ENCODE measurements around the gene CBR1. TPM values are rescaled to one million over a fixed set of nuclear protein-coding genes. Genes with fewer than 3 reads are reported as not detected.
"Not testable (repeated sequence)": the region's sequence is repeated elsewhere in the genome, so short reads cannot be mapped to it uniquely, and the experiment has no call there.

CBR1 gene
- total and polyA plus RNA-seq, 4 donors: 36.1 to 158 (median 74.4) TPM

DNA sequence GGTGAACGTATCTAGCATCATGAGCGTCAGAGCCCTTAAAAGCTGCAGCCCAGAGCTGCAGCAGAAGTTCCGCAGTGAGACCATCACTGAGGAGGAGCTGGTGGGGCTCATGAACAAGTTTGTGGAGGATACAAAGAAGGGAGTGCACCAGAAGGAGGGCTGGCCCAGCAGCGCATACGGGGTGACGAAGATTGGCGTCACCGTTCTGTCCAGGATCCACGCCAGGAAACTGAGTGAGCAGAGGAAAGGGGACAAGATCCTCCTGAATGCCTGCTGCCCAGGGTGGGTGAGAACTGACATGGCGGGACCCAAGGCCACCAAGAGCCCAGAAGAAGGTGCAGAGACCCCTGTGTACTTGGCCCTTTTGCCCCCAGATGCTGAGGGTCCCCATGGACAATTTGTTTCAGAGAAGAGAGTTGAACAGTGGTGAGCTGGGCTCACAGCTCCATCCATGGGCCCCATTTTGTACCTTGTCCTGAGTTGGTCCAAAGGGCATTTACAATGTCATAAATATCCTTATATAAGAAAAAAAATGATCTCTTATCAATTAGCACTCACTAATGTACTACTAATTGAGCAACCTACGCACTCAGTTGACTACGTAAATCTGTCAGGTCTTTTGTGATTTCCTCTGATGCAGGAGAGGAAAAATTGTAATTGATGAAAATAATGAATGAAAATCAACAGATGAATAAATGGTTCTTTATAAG, 2.8 kb downstream of the CBR1 start:
- ATAC-seq (ENCODE audit: insufficient read depth, low FRiP score) (no peak), DNase-seq (no peak)
- Histone ChIP-seq H3K36me3 (ENCODE audit: control insufficient read depth in 4 of 4, insufficient read depth in 4 of 4, low read length in 4 of 4) (peaks cover 0 to 13% (median 4%) of the 10 kb centered on the region in 4 donors), H3K9ac (ENCODE audit: insufficient read depth in 1 of 2, low read length in 2 of 2) (no peak overlapping the region), H3K4me3 (no peak overlapping the region), H3K4me1 (ENCODE audit: control insufficient read depth in 5 of 5, insufficient read depth in 5 of 5, low read length in 5 of 5) (peaks cover 0 to 13% (median 0%) of the 10 kb centered on the region in 5 donors), H3K9me3 (ENCODE audit: control insufficient read depth in 4 of 4, insufficient read depth in 3 of 4, low read length in 3 of 4) (peaks cover 0 to 3% (median 2%) of the 10 kb centered on the region in 4 donors), H3K27me3 (ENCODE audit: control insufficient read depth in 3 of 3, insufficient read depth in 3 of 3, low read length in 2 of 3) (peaks cover 0 to 2% (median 0%) of the 10 kb centered on the region in 3 donors), H3K27ac (ENCODE audit: low read depth in 1 of 2, low read length in 1 of 2) (no peak overlapping the region)
- TF ChIP-seq, protein P1, sequence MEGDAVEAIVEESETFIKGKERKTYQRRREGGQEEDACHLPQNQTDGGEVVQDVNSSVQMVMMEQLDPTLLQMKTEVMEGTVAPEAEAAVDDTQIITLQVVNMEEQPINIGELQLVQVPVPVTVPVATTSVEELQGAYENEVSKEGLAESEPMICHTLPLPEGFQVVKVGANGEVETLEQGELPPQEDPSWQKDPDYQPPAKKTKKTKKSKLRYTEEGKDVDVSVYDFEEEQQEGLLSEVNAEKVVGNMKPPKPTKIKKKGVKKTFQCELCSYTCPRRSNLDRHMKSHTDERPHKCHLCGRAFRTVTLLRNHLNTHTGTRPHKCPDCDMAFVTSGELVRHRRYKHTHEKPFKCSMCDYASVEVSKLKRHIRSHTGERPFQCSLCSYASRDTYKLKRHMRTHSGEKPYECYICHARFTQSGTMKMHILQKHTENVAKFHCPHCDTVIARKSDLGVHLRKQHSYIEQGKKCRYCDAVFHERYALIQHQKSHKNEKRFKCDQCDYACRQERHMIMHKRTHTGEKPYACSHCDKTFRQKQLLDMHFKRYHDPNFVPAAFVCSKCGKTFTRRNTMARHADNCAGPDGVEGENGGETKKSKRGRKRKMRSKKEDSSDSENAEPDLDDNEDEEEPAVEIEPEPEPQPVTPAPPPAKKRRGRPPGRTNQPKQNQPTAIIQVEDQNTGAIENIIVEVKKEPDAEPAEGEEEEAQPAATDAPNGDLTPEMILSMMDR (IDR thresholded peaks at IDR 0.05; ENCODE audit: control extremely low read depth, extremely low read depth): no peak
- 98% methylated on average over 12 of the region's 12 CpGs for whole genome bisulfite sequencing, 2 donors

DNA sequence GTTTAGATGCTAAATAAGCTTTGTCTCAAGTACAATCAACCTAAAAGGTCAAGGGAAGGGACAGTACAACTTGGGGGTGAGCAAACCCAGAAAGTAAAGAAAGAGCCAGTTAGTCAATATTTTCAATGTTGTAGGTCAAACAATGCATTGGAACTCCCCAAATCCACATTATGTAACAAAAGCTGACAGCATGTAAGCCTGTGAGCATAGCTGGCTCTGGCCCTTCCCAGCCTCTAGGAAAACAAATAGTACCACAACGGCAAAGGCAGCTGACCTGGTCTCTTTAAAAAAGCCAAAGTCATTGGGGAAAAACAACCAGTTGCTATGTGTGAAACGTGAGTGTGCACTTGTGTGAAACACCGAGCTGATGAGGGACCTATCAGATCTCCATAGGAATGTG, 3.4 kb downstream of the CBR1 start:
- H3K4me3 ChIP-seq: no peak overlapping the region
- no peak overlapping the region for H3K9ac ChIP-seq (ENCODE audit: insufficient read depth in 1 of 2, low read length in 2 of 2)
- H3K36me3 ChIP-seq (ENCODE audit: control insufficient read depth in 4 of 4, insufficient read depth in 4 of 4, low read length in 4 of 4): peaks cover 0 to 13% (median 4%) of the 10 kb centered on the region in 4 donors
- TF ChIP-seq, protein P1 (IDR thresholded peaks at IDR 0.05; ENCODE audit: control extremely low read depth, extremely low read depth): no peak
- H3K9me3 ChIP-seq (ENCODE audit: control insufficient read depth in 4 of 4, insufficient read depth in 3 of 4, low read length in 3 of 4): peaks cover 0 to 3% (median 2%) of the 10 kb centered on the region in 4 donors
- no peaks in the 10 kb centered on the region for H3K27me3 ChIP-seq (ENCODE audit: control insufficient read depth in 3 of 3, insufficient read depth in 3 of 3, low read length in 2 of 3)
- ATAC-seq (ENCODE audit: insufficient read depth, low FRiP score): no peak
- H3K27ac ChIP-seq (ENCODE audit: low read depth in 1 of 2, low read length in 1 of 2): no peak overlapping the region
- WGBS, 2 donors: 38 to 56% methylated on average over 3 of the region's 3 CpGs
- H3K4me1 ChIP-seq (ENCODE audit: control insufficient read depth in 5 of 5, insufficient read depth in 5 of 5, low read length in 5 of 5): peaks cover 0 to 13% (median 0%) of the 10 kb centered on the region in 5 donors
- DNase-seq: no peak

DNA sequence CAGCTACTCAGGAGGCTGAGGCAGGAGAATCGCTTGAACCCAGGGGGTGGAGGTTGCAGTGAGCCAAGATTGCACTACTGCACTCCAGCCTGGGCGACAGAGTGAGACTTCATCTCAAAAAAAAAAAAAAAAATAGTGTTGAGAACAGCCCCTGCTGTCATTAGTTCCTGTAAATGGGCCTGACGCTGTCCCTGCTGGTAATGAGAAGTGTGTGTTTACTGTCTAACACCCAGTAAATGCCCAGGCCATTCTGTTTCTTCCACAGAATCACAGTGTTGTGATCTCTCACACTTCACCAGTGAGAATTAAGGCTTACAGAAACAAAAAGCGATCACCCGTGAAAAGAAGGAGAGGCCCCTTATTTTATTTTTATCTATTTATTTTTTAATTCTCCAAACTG, 4.1 kb downstream of the CBR1 start:
- H3K27me3 ChIP-seq (ENCODE audit: control insufficient read depth in 3 of 3, insufficient read depth in 3 of 3, low read length in 2 of 3); ATAC-seq (ENCODE audit: insufficient read depth, low FRiP score); H3K27ac ChIP-seq (ENCODE audit: low read depth in 1 of 2, low read length in 1 of 2); H3K9ac ChIP-seq (ENCODE audit: insufficient read depth in 1 of 2, low read length in 2 of 2); DNase-seq; H3K4me3 ChIP-seq; H3K9me3 ChIP-seq (ENCODE audit: control insufficient read depth in 4 of 4, insufficient read depth in 3 of 4, low read length in 3 of 4): not testable (repeated sequence)
- 92 to 95% methylated on average over 5 of the region's 5 CpGs for WGBS, 2 donors
- H3K4me1 ChIP-seq (ENCODE audit: control insufficient read depth in 5 of 5, insufficient read depth in 5 of 5, low read length in 5 of 5): peaks cover 0 to 13% (median 0%) of the 10 kb centered on the region in 5 donors
- H3K36me3 ChIP-seq (ENCODE audit: control insufficient read depth in 4 of 4, insufficient read depth in 4 of 4, low read length in 4 of 4): peaks cover 0 to 13% (median 4%) of the 10 kb centered on the region in 4 donors

DNA sequence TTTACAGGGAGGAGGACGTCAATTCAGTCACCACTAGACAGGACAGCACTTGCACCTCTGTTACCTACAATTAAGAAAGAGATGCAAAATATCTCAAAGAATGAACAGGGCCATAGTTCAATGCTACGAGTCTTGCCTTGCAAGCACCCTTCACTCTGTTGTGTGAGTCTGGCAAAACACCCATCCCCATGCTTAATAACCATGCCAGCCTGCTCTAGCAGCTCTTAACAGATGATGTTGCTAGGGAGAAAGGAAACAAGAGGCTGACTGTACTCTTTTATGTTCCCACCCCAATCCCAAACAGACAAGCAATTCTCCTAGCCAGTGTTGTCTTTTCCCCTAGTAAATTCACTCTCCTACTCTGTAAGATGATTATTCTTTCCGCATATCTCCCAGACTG, 5.3 kb downstream of the CBR1 start:
- H3K9me3 ChIP-seq (ENCODE audit: control insufficient read depth in 4 of 4, insufficient read depth in 3 of 4, low read length in 3 of 4): no peaks in the 10 kb centered on the region
- no peak overlapping the region for H3K9ac ChIP-seq (ENCODE audit: insufficient read depth in 1 of 2, low read length in 2 of 2)
- ATAC-seq (ENCODE audit: insufficient read depth, low FRiP score) (no peak), DNase-seq (no peak)
- no peak overlapping the region for H3K27ac ChIP-seq (ENCODE audit: low read depth in 1 of 2, low read length in 1 of 2)
- H3K4me3 ChIP-seq: no peak overlapping the region
- H3K36me3 ChIP-seq (ENCODE audit: control insufficient read depth in 4 of 4, insufficient read depth in 4 of 4, low read length in 4 of 4): peaks cover 0 to 13% (median 4%) of the 10 kb centered on the region in 4 donors
- H3K4me1 ChIP-seq (ENCODE audit: control insufficient read depth in 5 of 5, insufficient read depth in 5 of 5, low read length in 5 of 5): peaks cover 0 to 13% (median 0%) of the 10 kb centered on the region in 5 donors
- 77 to 89% methylated on average over 3 of the region's 3 CpGs for WGBS, 2 donors
- TF ChIP-seq, protein P1 (IDR thresholded peaks at IDR 0.05; ENCODE audit: control extremely low read depth, extremely low read depth): no peak
- H3K27me3 ChIP-seq (ENCODE audit: control insufficient read depth in 3 of 3, insufficient read depth in 3 of 3, low read length in 2 of 3): no peaks in the 10 kb centered on the region
